ENCODE results near the gene TCP11L1.

TCP11L1 gene, protein sequence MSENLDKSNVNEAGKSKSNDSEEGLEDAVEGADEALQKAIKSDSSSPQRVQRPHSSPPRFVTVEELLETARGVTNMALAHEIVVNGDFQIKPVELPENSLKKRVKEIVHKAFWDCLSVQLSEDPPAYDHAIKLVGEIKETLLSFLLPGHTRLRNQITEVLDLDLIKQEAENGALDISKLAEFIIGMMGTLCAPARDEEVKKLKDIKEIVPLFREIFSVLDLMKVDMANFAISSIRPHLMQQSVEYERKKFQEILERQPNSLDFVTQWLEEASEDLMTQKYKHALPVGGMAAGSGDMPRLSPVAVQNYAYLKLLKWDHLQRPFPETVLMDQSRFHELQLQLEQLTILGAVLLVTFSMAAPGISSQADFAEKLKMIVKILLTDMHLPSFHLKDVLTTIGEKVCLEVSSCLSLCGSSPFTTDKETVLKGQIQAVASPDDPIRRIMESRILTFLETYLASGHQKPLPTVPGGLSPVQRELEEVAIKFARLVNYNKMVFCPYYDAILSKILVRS

DNA sequence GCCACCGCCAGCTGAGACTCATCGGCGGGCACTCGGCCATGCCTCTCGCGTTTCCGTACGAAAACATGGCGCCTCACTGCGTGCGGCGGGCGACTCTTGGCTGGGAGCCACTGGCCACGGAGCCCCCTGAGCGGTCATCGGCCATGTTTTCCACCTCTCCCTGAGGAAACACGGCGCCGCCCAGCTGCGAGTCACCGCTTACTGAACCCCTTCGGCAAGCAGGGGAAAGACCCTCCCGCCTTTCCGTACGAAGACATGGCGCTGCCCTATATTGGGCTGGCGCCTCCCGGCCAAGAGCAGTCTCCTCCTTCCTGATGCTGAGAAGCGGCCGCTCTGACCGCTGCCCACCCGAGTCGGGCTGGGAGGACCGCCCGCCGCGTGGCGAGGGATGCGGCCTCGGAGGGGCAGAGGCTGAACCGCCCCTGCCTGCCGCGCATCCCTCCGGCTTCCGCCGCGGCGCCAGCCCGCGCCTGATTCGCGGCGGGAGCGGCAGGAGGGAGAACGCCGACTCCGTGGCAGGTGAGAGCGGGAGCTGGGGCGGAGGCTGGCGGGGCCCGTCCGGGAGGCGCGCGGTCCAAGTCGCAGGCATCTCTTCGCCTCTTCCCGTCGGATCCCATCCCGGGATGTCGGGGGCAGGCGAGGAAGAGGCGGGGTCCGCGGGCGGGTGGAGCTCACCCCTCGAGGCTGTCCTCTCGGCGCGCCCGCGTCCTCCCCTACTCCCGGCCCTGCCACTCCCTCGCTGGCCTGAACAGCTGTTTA is at the start of gene TCP11L1:
TCP11L1 (plus strand) TSS at position 299 of the 759 bp plus-strand sequence. CDS start 4,202 bp downstream, outside the sequence.
- TF ChIP-seq FOXM1 (IDR thresholded peaks at IDR 0.05; ENCODE audit: borderline replicate concordance, low read depth) (no peak), EGR1 (IDR thresholded peaks at IDR 0.05) (peak; percentile 79; the same call in 1 of the 2 replicates), TAF1 (IDR thresholded peaks at IDR 0.05; ENCODE audit: low read depth) (0 out of 2 replicates have a peak, but pooled peaks have one; percentile 14), TCF12 (IDR thresholded peaks at IDR 0.05; ENCODE audit: low read depth) (peak; percentile 43; the same call in 1 of the 2 replicates), RAD21 (IDR thresholded peaks at IDR 0.05; ENCODE audit: low read depth) (no peak), NFIC (IDR thresholded peaks at IDR 0.05) (peak; percentile 78), YY1 (IDR thresholded peaks at IDR 0.05; ENCODE audit: low read depth) (peak; percentile 98)
- TF ChIP-seq, protein P1, sequence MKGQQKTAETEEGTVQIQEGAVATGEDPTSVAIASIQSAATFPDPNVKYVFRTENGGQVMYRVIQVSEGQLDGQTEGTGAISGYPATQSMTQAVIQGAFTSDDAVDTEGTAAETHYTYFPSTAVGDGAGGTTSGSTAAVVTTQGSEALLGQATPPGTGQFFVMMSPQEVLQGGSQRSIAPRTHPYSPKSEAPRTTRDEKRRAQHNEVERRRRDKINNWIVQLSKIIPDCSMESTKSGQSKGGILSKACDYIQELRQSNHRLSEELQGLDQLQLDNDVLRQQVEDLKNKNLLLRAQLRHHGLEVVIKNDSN (IDR thresholded peaks at IDR 0.05): 0 out of 2 replicates have a peak, but pooled peaks have one; percentile 2
- TF ChIP-seq, protein P2, sequence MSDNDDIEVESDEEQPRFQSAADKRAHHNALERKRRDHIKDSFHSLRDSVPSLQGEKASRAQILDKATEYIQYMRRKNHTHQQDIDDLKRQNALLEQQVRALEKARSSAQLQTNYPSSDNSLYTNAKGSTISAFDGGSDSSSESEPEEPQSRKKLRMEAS (IDR thresholded peaks at IDR 0.05): no peak
- TF ChIP-seq, protein P3, sequence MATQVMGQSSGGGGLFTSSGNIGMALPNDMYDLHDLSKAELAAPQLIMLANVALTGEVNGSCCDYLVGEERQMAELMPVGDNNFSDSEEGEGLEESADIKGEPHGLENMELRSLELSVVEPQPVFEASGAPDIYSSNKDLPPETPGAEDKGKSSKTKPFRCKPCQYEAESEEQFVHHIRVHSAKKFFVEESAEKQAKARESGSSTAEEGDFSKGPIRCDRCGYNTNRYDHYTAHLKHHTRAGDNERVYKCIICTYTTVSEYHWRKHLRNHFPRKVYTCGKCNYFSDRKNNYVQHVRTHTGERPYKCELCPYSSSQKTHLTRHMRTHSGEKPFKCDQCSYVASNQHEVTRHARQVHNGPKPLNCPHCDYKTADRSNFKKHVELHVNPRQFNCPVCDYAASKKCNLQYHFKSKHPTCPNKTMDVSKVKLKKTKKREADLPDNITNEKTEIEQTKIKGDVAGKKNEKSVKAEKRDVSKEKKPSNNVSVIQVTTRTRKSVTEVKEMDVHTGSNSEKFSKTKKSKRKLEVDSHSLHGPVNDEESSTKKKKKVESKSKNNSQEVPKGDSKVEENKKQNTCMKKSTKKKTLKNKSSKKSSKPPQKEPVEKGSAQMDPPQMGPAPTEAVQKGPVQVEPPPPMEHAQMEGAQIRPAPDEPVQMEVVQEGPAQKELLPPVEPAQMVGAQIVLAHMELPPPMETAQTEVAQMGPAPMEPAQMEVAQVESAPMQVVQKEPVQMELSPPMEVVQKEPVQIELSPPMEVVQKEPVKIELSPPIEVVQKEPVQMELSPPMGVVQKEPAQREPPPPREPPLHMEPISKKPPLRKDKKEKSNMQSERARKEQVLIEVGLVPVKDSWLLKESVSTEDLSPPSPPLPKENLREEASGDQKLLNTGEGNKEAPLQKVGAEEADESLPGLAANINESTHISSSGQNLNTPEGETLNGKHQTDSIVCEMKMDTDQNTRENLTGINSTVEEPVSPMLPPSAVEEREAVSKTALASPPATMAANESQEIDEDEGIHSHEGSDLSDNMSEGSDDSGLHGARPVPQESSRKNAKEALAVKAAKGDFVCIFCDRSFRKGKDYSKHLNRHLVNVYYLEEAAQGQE (IDR thresholded peaks at IDR 0.05; ENCODE audit: low read depth): no peak

DNA sequence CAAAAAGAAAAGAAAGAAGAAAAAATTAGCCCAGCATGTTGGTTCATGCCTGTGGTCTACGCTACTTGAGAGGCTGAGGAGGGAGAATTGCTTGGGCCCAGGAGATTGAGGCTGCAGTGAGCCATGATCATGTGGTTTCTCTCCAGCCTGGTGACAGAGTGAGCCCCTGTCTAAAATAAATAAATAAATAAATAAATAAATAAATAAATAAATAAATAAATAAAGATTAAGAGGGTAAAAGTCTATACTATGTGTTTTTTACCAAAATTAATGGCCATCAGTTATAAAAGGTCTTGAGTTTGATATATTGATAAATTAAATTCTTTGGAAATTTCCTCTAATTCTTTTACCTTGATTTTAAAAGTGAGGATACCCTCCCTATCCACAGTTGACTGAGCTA is 48.9 kb upstream of the TCP11L1 start:
- TF ChIP-seq, protein P1 (IDR thresholded peaks at IDR 0.05): no peak
- TF ChIP-seq EP300 (IDR thresholded peaks at IDR 0.05; ENCODE audit: borderline replicate concordance) (no peak), TCF12 (IDR thresholded peaks at IDR 0.05; ENCODE audit: low read depth) (no peak), EGR1 (IDR thresholded peaks at IDR 0.05) (no peak)

DNA sequence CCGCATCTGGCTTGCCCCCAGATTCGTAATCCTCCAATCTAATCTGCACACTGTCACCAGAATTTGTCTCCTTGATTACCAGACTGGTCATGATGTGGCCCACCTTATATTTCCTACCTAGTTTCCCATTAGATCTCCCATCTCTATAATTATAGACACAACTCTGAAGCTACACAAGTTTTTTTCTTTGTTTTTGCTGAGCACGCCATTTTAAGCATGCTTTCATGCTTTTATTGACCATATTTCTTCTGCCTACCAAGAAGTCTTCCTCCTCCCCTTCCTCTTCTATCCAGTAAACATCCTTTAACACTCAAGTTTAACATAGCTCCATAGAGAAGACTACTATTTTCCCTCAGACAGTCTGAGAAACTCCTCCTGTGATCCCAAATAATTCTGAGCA is 47.9 kb upstream of the TCP11L1 start:
- TF ChIP-seq TEAD4 (IDR thresholded peaks at IDR 0.05) (no peak), YY1 (IDR thresholded peaks at IDR 0.05; ENCODE audit: low read depth) (no peak), ZBTB7A (IDR thresholded peaks at IDR 0.05; ENCODE audit: low read depth) (no peak), CREB1 (IDR thresholded peaks at IDR 0.05; ENCODE audit: low read depth) (no peak)

DNA sequence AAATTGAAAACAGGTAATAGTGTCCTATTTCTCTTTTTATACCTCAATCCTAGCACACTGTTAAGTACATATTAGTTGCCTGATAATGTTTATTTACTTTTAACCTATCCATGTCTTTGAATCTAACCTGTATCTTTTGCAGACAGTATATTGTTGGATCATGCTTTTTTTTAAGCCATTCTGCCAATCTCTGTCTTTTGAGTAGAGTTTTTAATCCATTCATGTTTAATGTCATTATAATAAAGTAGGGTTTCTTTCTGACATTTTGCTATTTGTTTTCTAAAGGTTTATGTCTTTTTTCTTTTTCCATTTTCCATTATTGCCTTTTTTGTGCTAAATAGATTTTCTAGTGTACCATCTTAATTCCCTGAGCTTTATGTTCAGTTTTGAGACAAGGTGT is 47.5 kb upstream of the TCP11L1 start:
- no peak for TF ChIP-seq EP300 (IDR thresholded peaks at IDR 0.05; ENCODE audit: borderline replicate concordance)
- TF ChIP-seq CEBPB (IDR thresholded peaks at IDR 0.05): no peak
- no peak for TF ChIP-seq EGR1 (IDR thresholded peaks at IDR 0.05)
- no peak for TF ChIP-seq CREB1 (IDR thresholded peaks at IDR 0.05; ENCODE audit: low read depth)
- TF ChIP-seq TEAD4 (IDR thresholded peaks at IDR 0.05): no peak
- TF ChIP-seq RAD21 (IDR thresholded peaks at IDR 0.05; ENCODE audit: low read depth): no peak
- TF ChIP-seq, protein P3 (IDR thresholded peaks at IDR 0.05; ENCODE audit: low read depth): no peak
- no peak for TF ChIP-seq NFIC (IDR thresholded peaks at IDR 0.05)

DNA sequence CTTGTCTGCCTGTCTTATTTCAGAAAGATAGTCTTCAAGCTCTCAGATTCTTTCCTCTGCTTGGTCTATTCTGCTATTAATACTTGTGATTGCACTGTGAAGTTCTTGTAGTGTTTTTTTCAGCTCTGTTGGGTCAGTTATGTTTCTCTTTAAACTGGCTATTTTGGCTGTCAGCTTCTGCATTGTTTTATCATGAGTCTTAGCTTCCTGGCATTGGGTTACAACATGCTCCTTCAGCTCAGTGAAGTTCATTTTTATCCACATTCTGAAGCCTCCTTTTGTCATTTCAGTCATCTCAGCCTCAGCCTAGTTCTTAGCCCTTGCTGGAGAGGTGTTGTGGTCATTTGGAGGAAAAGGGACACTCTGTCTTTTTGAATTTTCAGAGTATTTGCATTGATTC is 39.2 kb upstream of the TCP11L1 start:
- TF ChIP-seq TAF1 (IDR thresholded peaks at IDR 0.05; ENCODE audit: low read depth) (no peak), TEAD4 (IDR thresholded peaks at IDR 0.05) (peak; percentile 34; the same call in 1 of the 2 replicates)

DNA sequence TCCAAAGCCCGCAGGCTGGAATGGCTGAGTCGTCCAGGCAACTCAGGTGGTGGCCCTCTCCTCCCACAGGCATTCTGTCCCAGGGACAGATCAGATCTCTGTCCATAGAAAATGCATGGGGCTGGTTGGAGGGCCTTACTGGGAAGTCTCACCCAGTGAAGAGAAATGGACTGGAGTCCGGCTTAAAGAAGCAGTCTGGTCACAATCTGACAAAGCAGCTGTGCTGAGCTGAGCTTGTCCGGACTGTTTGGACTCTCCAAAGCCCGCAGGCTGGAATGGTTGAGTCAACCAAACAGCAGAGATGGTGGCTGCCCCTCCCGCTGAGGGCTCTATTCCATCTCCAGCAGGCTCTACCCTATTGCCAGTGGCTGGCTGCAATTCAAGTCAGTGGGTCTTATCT is 38.1 kb upstream of the TCP11L1 start:
- no peak for TF ChIP-seq TAF1 (IDR thresholded peaks at IDR 0.05; ENCODE audit: low read depth)
- TF ChIP-seq TEAD4 (IDR thresholded peaks at IDR 0.05): no peak
- no peak for TF ChIP-seq RAD21 (IDR thresholded peaks at IDR 0.05; ENCODE audit: low read depth)
- TF ChIP-seq CREB1 (IDR thresholded peaks at IDR 0.05; ENCODE audit: low read depth): no peak
- TF ChIP-seq CEBPB (IDR thresholded peaks at IDR 0.05): no peak
- TF ChIP-seq ZBTB7A (IDR thresholded peaks at IDR 0.05; ENCODE audit: low read depth): no peak
